Neural progenitor cell (in vitro differentiated cells): ENCODE measurements around the gene NME5.

Source experiments
- CTCF ChIP-seq: fragments of 200-600 bp; sonication (generic); IDR thresholded peaks from 2 replicates; pipeline ENCODE4 v1.5.1; 2017; ENCODE audit warnings: antibody characterized with exemption, mild to moderate bottlenecking
- EZH2phosphoT487 ChIP-seq: fragments of 200-600 bp; sonication (generic); IDR thresholded peaks from 2 replicates; pipeline ENCODE4 v1.6.1; 2017; ENCODE audit warnings: antibody characterized with exemption

GRCh38 chr5:138149530-138149929 lies 10.3 kb upstream of the NME5 start:
- no peak for TF ChIP-seq CTCF
- no peak for TF ChIP-seq EZH2phosphoT487
